H1 (cell line): Measurements from ENCODE around the gene COL11A1. TPM values are rescaled to one million over a fixed set of nuclear protein-coding genes. Genes with fewer than 3 reads are reported as not detected.

Experiments
- MAFK ChIP-seq: IDR thresholded peaks from 2 replicates; pipeline ENCODE4 v1.6.1; 2012; ENCODE audit warnings: low read depth, mild to moderate bottlenecking, improper control_type of control experiment, low read length
- SIX5 ChIP-seq: IDR thresholded peaks from 2 replicates; pipeline ENCODE4 v1.6.1; 2011; ENCODE audit warnings: mild to moderate bottlenecking, low read depth, low read length
- TAF1 ChIP-seq: IDR thresholded peaks from 2 replicates; pipeline ENCODE4 v1.6.1; 2011; ENCODE audit warnings: mild to moderate bottlenecking, low read depth, low read length
- polyA plus RNA-seq, 7 experiments: library from polyadenylated mRNA; depleted of rRNA in 3 of 7; stranded (reverse) in 5 of 7; unstranded in 2 of 7; fragments of >200 nt in 5 of 7; fragments of 200-250 nt in 2 of 7; gene quantifications; 1 replicate in 5 of 7; 2 replicates in 1 of 7; 4 replicates in 1 of 7; pipeline versions ENCODE4 v1.2.1 to v1.2.3, GENCODE V29; 2011 to 2013; ENCODE audit warnings: missing spikeins in 2 of 7, mixed read lengths in 2 of 7
- total RNA-seq: library from RNA; stranded (reverse); fragmentation: NEBNext Ultra II Directional; extraction: Animal tissue kit (Norgen Biotek cat#: 25700); gene quantifications from 2 replicates; pipeline ENCODE4 v1.2.1, GENCODE V29; 2021

The COL11A1 gene
- total and polyA plus RNA-seq, 2 of the 8 experiments (the other 6 are each of a cell fraction or from before 2014, with no cell fraction given) = 4.0 to 27.9 TPM

- TF ChIP-seq TAF1 (no peak), SIX5 (no peak), MAFK (no peak)
Measured at GRCh38 chr1:102952400-102952799, 155.9 kb downstream of the COL11A1 start (continued).
